ENCODE data around the gene TCF12. TPM values are rescaled to one million over a fixed set of nuclear protein-coding genes. Genes with fewer than 3 reads are reported as not detected.
A peak's percentile ranks its signal among the peaks of the same experiment; 100 is the strongest.

TCF12 gene
- total and polyA plus RNA-seq, 2 donors (not counting 3 experiments of a cell fraction or from before 2014, with no cell fraction given): 72.1 to 133 TPM

DNA sequence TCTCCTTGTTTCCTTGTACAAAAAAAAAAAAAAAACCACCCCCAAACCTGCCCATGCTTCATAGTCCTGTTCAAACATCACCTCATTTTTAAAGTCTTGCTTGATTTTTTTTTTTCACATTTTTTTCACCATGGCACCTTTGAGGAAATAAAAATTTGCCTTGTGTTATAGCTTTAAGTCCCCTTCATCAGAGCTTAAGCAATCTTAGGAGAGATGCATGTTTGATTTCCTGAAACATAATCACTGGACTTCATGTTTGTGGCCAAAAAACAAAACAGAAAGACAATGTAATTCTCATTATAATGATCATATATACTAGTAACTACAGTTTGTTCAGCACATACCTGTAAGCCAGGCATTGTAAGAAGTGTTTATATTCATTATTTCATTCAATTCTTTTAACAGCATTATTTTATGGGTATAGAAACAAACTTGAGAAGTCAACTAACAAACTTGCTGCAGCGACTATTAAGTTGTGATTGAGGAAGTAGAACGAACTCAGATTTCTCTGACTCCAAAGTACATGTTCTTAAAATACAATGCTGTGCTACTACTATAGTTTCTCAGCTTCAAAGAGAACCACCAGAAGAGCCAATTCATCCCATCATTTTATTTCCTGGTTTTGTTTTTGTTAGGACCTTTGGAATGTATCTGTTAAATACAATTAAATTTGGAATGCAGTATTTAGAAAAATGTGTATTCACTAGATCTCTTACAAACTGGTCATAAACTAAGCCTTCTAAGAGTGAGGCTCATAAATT lies 203.8 kb downstream of the TCF12 start:
- TF ChIP-seq POLR2AphosphoS5 (IDR thresholded peaks at IDR 0.05; ENCODE audit: insufficient read depth, low read depth, low read length) (no peak), JUN (IDR thresholded peaks at IDR 0.05; ENCODE audit: borderline replicate concordance, insufficient read depth, insufficient read length, low read depth) (no peak), EZH2 (IDR thresholded peaks at IDR 0.05; ENCODE audit: borderline replicate concordance, low read depth, low read length, severe bottlenecking) (no peak), POLR2A (IDR thresholded peaks at IDR 0.05; ENCODE audit: low read depth, low read length) (no peak), FOS (IDR thresholded peaks at IDR 0.05; ENCODE audit: borderline replicate concordance, insufficient read depth, low read length) (no peak), GATA2 (IDR thresholded peaks at IDR 0.05; ENCODE audit: insufficient read depth, insufficient read length, low read depth, low read length) (no peak), MYC (IDR thresholded peaks at IDR 0.05; ENCODE audit: low read depth, low read length) (no peak)
- TF ChIP-seq, protein P1, sequence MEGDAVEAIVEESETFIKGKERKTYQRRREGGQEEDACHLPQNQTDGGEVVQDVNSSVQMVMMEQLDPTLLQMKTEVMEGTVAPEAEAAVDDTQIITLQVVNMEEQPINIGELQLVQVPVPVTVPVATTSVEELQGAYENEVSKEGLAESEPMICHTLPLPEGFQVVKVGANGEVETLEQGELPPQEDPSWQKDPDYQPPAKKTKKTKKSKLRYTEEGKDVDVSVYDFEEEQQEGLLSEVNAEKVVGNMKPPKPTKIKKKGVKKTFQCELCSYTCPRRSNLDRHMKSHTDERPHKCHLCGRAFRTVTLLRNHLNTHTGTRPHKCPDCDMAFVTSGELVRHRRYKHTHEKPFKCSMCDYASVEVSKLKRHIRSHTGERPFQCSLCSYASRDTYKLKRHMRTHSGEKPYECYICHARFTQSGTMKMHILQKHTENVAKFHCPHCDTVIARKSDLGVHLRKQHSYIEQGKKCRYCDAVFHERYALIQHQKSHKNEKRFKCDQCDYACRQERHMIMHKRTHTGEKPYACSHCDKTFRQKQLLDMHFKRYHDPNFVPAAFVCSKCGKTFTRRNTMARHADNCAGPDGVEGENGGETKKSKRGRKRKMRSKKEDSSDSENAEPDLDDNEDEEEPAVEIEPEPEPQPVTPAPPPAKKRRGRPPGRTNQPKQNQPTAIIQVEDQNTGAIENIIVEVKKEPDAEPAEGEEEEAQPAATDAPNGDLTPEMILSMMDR (IDR thresholded peaks at IDR 0.05; ENCODE audit: extremely low read depth in 1 of 2, insufficient read depth in 1 of 2, low read depth in 1 of 2, low read length in 2 of 2): no peak
- TF ChIP-seq, protein P2, sequence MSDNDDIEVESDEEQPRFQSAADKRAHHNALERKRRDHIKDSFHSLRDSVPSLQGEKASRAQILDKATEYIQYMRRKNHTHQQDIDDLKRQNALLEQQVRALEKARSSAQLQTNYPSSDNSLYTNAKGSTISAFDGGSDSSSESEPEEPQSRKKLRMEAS (IDR thresholded peaks at IDR 0.05; ENCODE audit: insufficient read depth, insufficient read length): no peak
- Histone ChIP-seq H4K20me1 (replicated peaks; ENCODE audit: control insufficient read depth, extremely low read depth, insufficient read depth, low read length) (no peaks in the 10 kb centered on the region), H3K27ac (ENCODE audit: insufficient read depth, low read depth, low read length) (peak overlapping the region; percentile 35), H3K4me1 (ENCODE audit: control insufficient read depth, extremely low read depth, insufficient read depth, low read length) (peaks cover 39% of the 10 kb centered on the region), H3K9me1 (replicated peaks; ENCODE audit: control insufficient read depth, extremely low read depth, insufficient read depth, low read length) (no peaks in the 10 kb centered on the region), H3K79me2 (ENCODE audit: control insufficient read depth, insufficient read depth, low read length) (peaks cover 21% of the 10 kb centered on the region), H3K9me3 (replicated peaks; ENCODE audit: control insufficient read depth, insufficient read depth, low read length) (no peaks in the 10 kb centered on the region), H3K4me3 (replicated peaks in 1 of 3; ENCODE audit: insufficient read depth in 1 of 3, low read depth in 1 of 3, low read length in 3 of 3) (peak overlapping the region in 1 of 3 experiments; percentile 33), H2AFZ (ENCODE audit: low read depth, low read length) (no peak overlapping the region), H3K36me3 (ENCODE audit: control insufficient read depth in 2 of 2, extremely low read depth in 1 of 2, insufficient read depth in 2 of 2, low read length in 2 of 2) (no peaks in the 10 kb centered on the region), H3K27me3 (ENCODE audit: control insufficient read depth in 2 of 2, insufficient read depth in 2 of 2, low read length in 2 of 2) (no peaks in the 10 kb centered on the region), H3K9ac (replicated peaks; ENCODE audit: extremely low read depth, insufficient read depth, low read length) (no peak overlapping the region), H3K4me2 (ENCODE audit: insufficient read depth, low read length) (peak overlapping the region; percentile 86)
- no TSS peak for BruUV-seq (replicated peaks)
- peak; percentile 52 for DNase-seq (ENCODE audit: low read depth, low spot score)
- dilution Hi-C loops (cut with MboI; ENCODE audit: extremely low pct_ligation_motif_present, low sequenced_read_pairs): no loop called here
- ChIA-PET POLR2A (no interaction called here), CTCF (interaction anchor here (1.0 to 2.4 kb wide), 9 partner anchors 9 to 626 kb away, joined by 3 to 13 read pairs (median 6); no protein-coding TSS in a partner anchor)
- FAIRE-seq: peak; percentile 40
- intact Hi-C loops (cut with micrococcal nuclease): no loop called here
